ENCODE measurements around the gene ADAT3.

ADAT3 gene

GRCh38 chr19:1952635-1953034 lies 47.4 kb downstream of the ADAT3 start:
- no peak overlapping the region for H3K4me3 ChIP-seq (ENCODE audit: low read depth, low read length)
- DNase-seq (ENCODE audit: low read depth), result no peak
- TF ChIP-seq MYC (IDR thresholded peaks at IDR 0.05; ENCODE audit: low read depth, low read length), result no peak
- TF ChIP-seq POLR2A (IDR thresholded peaks at IDR 0.05; ENCODE audit: extremely low read depth, insufficient read length), result no peak
- TF ChIP-seq CTCF (IDR thresholded peaks at IDR 0.05; ENCODE audit: low read depth, low read length), result no peak
- TF ChIP-seq MAX (IDR thresholded peaks at IDR 0.05; ENCODE audit: low read depth, low read length), result no peak

- TF ChIP-seq MAX (IDR thresholded peaks at IDR 0.05; ENCODE audit: low read depth, low read length) (no peak), CTCF (IDR thresholded peaks at IDR 0.05; ENCODE audit: low read depth, low read length) (no peak), POLR2A (IDR thresholded peaks at IDR 0.05; ENCODE audit: extremely low read depth, insufficient read length) (no peak), MYC (IDR thresholded peaks at IDR 0.05; ENCODE audit: low read depth, low read length) (no peak)
- no peak overlapping the region for H3K4me3 ChIP-seq (ENCODE audit: low read depth, low read length)
- DNase-seq (ENCODE audit: low read depth), result no peak
Observed at GRCh38 chr19:1953037-1953436, 47.8 kb downstream of the ADAT3 start.

GRCh38 chr19:1953441-1954094 lies 48.4 kb downstream of the ADAT3 start:
- H3K4me3 ChIP-seq (ENCODE audit: low read depth, low read length), result no peak overlapping the region
- TF ChIP-seq CTCF (IDR thresholded peaks at IDR 0.05; ENCODE audit: low read depth, low read length), result no peak
- TF ChIP-seq POLR2A (IDR thresholded peaks at IDR 0.05; ENCODE audit: extremely low read depth, insufficient read length), result no peak
- TF ChIP-seq MYC (IDR thresholded peaks at IDR 0.05; ENCODE audit: low read depth, low read length), result no peak
- TF ChIP-seq MAX (IDR thresholded peaks at IDR 0.05; ENCODE audit: low read depth, low read length), result no peak
- no peak for DNase-seq (ENCODE audit: low read depth)

GRCh38 chr19:1954532-1954933 lies 49.3 kb downstream of the ADAT3 start:
- TF ChIP-seq MAX (IDR thresholded peaks at IDR 0.05; ENCODE audit: low read depth, low read length) (no peak), POLR2A (IDR thresholded peaks at IDR 0.05; ENCODE audit: extremely low read depth, insufficient read length) (no peak), MYC (IDR thresholded peaks at IDR 0.05; ENCODE audit: low read depth, low read length) (no peak), CTCF (IDR thresholded peaks at IDR 0.05; ENCODE audit: low read depth, low read length) (no peak)
- no peak overlapping the region for H3K4me3 ChIP-seq (ENCODE audit: low read depth, low read length)
- no peak for DNase-seq (ENCODE audit: low read depth)

- DNase-seq (ENCODE audit: low read depth), result no peak
- TF ChIP-seq MYC (IDR thresholded peaks at IDR 0.05; ENCODE audit: low read depth, low read length), result no peak
- TF ChIP-seq CTCF (IDR thresholded peaks at IDR 0.05; ENCODE audit: low read depth, low read length), result no peak
- TF ChIP-seq POLR2A (IDR thresholded peaks at IDR 0.05; ENCODE audit: extremely low read depth, insufficient read length), result no peak
- no peak for TF ChIP-seq MAX (IDR thresholded peaks at IDR 0.05; ENCODE audit: low read depth, low read length)
- no peak overlapping the region for H3K4me3 ChIP-seq (ENCODE audit: low read depth, low read length)
Observed at GRCh38 chr19:1955171-1956121, 50.2 kb downstream of the ADAT3 start.

All from NB4 (cell line).